ENCODE data around the gene SAMD7.

SAMD7 gene, protein sequence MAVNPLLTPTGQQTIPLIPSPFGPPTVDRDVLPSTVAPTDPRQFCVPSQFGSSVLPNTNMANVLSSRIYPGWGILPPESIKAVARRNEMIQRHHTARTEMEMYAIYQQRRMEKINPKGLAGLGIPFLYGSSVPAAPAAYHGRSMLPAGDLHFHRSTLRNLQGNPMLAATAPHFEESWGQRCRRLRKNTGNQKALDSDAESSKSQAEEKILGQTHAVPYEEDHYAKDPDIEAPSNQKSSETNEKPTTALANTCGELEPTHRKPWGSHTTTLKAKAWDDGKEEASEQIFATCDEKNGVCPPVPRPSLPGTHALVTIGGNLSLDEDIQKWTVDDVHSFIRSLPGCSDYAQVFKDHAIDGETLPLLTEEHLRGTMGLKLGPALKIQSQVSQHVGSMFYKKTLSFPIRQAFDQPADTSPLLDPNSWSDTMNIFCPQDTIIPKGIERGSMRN

DNA sequence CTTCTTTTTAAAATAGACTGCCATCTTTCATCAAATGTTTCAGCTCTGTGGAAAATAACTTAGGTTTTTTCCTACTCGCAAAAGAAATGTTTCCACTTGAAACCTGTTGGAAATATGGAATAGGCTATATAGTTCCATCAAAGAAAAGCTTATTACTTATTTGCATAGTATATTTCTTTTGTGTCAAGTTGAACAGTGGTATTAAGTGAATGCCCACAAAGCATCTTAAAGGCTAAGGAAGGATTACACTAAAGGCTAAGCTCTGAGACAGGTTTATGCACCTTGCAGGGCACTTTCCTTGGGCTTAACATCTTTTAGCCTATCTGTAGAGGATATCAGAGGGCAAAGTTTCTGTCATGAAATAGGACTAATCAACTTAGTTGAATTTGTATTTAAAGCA lies at the start of gene SAMD7:
TSS of gene SAMD7 (plus strand) at position 301 of the 400 bp plus-strand sequence. CDS start 7,927 bp downstream, outside the sequence.
- no peak for DNase-seq (ENCODE audit: low spot score)

DNA sequence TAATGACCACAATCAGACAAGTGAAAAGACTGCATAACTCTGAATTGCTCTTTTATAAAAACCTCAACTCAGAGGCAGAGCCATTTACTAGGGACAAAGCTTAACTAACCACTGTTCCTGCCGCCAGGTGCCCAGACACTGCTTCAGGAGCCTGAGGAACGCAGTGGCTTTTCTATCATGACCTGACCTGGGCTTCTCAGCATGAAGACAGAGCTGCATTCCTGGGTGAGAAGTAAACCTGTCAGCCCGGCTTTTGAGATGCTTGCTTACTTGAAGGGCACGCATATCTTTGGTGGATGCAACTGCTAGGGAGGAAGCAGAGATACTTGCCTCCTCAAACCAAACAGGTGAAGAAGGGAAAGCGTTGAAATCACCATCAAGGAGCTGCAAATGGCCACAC lies 49.5 kb upstream of the SAMD7 start:
- DNase-seq (ENCODE audit: low spot score), result no peak

DNA sequence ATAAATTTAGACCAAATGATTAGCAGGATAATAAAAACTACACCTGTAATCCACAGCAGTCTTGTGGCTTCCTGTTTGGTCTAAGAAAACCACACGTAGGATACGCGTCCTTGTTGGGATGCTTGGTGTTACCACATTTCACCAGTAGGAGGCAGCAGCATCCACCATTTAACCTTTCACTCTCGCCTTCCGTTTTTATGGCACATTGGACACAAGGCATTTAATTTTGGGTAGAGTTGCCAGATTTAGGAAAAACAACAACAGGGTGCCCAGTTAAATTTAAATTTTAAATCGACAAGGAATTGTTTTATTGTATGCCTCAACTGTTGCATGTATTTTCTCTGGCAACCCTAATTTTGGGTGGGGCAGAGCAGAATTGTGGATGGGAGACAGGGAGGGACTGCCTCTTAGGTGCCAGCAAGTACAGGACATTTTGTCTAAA lies 47.9 kb upstream of the SAMD7 start:
- DNase-seq (ENCODE audit: low spot score), result peak; percentile 72

GRCh38 chr3:169864270-169864669 lies 47.1 kb upstream of the SAMD7 start:
- DNase-seq (ENCODE audit: low spot score), result no peak

- DNase-seq (ENCODE audit: low spot score), result no peak
Measured at GRCh38 chr3:169865176-169865767, 46.1 kb upstream of the SAMD7 start.

DNA sequence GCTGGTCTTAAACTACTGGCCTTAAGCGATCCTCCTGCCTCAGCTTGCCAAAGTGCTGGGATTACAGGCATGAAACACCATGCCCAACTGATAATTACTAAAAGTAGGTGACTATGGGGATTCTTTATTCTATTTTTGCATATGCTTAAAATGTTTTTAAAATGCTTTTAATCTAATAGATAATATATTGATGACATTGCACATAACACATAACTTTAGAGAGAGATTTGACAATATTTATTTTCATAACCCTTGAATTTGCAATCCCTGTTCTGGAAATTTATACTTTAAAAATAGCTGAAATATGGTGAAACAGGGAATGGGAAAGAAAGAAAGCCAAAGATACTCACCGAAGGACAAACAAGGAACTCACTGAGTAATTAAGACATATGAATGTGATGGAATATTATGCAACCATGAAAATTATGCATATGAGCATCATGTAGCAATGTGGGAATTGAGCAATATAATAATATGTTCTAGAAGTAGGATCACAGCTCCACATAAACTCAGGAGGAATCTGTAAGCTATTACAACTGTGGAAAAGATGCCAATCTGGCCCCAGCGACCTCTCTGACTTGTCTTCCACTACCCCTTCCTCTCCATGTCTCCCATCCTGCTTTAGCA lies 43.7 kb upstream of the SAMD7 start:
- no peak for DNase-seq (ENCODE audit: low spot score)

- DNase-seq (ENCODE audit: low spot score), result no peak
Measured at GRCh38 chr3:169868369-169868768, 43.0 kb upstream of the SAMD7 start.

DNA sequence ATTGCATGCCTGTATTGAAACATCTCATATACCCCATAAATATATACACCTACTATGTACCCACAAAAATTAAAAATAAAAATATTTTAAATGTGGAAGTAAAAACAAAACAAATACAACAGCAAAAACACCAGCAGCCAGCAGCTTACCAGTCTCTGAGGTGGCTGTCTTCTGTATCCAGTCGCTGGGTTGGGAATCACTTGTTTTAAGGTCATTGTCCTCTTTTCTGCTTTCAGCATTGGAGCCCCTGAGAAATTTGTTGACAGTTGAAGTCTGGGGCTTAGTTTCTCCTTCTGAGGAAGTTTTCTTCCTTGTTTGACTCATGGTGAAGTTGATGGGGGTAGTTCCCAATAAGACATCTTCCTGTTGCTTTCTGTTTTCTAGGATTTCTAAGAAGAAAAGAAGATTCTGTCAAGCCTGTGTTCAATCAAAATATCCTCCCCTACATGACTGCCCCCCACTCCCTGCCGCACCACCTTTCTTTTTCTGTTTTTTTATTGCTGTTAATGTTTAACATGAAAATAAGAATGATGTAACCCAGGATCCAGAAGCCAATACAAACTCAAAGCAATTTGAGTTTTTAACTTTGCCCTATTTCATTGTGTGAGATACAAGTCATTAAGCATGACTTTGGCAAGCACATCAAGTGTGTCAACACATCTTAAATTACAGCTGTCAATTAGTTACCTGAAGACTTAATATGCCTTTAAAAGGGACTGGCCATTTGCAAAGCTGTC lies 41.7 kb upstream of the SAMD7 start, which contains the start of gene LRRC31:
TSS of gene LRRC31 (minus strand) at position 452 of the 737 bp plus-strand sequence. CDS start at position 324, 128 bp downstream.
- no peak for DNase-seq (ENCODE audit: low spot score)

- DNase-seq (ENCODE audit: low spot score), result no peak
Measured at GRCh38 chr3:169871129-169871886, 40.1 kb upstream of the SAMD7 start.

DNA sequence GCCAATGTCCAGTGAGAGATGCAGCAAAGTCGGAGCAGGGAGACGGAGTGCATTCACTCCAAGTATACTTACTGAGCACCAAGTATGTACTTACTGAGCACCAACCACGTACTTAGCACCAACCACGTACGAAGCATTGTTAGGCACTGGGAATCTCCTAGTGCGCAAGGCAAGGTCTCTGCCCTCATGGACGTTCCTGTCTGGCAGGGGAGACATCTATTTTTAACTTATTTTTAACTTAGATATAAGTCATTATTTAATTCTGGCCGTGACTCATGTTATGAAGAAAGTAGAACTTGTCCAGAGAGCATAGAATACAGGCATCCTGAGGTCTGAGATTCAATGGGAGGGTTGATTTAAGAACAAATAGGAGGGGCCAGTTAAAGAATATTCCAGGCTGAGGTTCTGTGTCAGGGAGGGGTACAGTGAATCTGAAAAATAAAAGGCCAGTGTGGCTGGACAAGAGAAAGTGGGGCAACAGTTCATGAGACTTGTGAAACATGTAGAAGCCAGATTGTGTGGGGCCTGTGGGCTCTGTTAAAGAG lies 32.3 kb upstream of the SAMD7 start:
- no peak for DNase-seq (ENCODE audit: low spot score)

DNA sequence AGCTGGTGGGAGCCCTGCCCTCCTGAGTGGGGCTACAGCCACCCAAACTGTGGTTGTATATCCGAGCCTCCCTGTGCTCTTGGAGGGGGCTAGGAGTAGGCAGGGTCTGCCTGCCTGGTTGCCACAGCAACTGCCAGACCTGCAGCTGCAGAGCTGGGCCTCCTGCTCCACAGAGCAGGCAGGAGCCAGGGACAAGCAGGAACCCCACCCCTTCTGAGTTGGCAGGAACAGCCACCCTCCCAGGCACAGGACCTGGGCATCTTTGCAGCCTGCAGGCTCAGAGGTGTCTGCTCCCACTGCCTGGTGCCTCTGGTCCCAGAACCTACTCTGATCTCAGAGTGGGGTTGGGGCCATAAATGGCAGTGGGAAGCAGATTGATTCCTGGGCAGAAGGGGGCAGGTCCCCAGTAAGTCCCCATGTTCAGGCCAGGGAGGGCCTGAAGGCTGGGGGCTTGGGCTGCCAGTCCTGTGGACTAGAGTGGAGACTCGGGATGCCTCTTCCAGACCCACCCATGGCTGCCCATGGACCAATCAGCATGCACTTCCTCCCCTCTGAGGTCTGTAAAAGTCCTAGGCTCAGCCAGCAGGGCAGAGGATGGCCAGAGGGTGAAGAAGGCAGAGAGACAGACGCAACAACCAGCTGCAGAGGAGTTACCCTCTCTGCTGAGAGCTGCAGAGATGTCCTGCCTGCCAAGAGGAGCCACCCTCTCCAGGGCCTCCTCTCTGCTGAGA lies 31.4 kb upstream of the SAMD7 start:
- DNase-seq (ENCODE audit: low spot score), result no peak

DNA sequence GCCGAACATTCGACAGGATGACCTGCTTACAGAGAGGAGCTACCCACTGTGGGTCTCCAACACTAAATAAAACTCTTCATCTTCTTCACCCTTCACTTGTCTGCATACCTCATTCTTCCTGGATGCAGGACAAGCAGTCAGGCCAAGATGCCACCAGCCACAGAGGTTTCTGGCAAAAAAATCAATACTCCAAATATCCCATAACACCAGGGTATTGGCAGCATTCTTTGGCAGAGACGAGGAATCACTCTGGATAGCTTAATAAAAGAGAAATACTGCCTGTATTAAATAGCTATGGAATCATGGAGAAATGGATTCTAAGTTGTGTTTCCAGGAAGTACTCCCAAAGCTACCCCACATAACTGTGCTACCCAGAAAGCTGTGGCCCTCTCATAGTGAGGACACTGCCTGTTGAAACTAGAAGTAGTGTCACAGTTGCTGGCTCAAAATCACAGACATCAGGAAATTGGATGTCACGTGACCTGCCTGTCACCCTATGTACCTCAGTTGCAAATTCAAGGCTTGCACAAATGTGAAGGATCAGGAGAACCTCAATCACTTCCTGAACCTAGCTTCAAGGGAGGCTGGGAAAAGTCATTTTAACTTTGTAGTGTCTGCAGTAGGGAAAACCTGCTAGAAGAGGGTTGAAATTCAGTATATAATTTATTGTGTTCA lies 30.7 kb upstream of the SAMD7 start:
- no peak for DNase-seq (ENCODE audit: low spot score)

DNA sequence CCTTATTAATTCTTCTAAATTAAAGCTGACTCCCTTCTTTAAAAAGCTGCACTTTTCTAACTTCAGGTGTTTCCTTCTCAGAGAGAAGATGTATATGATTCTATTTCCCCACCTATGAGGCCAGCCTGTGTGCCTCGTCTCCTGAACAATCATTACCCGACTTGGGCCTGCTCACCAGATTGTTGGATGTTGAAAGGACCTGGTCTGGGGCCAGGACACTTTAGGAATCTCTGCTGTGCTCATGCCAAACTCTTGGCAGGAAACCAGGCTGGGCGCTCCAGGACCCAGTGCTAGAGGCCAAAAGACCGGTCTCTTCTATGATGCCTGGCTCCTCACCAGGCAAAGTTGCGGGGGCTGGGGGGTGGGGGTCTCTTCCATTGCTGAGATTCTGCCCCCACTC lies 24.7 kb upstream of the SAMD7 start:
- DNase-seq (ENCODE audit: low spot score), result peak; percentile 73

DNA sequence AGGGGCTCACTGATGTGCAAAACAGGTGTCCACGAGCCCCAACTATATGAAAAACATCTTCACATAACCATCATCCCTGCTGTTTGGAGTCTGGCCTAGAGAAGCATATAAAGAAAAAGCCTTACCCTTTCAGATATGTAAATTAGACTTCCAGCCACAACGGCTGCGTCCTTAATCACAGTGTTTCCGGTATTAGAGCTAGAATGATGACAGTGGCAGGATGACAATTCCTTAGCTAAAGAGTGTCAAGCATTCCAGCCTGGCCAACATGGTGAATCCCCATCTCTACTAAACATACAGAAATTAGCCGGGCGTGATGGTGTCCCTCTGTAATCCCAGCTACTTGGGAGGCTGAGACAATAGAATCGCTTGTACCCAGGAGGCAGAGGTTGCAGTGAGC lies 19.5 kb upstream of the SAMD7 start:
- no peak for DNase-seq (ENCODE audit: low spot score)

DNA sequence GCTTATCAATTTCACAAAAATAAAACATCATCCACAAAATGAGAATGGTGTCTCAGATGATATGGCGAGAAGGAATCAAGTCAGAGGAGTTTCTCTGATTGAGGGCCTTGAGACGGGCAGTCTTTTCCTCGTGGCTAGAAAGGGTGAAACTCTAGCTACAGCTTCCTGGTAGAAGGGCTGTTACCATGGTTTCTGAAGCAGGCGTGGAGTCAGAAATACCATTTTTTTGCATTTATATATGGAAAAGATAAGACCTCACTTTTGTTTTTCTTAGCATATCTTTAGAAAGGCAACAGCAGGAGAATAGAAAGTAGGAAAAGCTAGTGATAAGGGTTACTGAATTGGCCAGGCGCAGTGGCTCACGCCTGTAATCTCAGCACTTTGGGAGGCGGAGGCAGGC lies 17.3 kb upstream of the SAMD7 start:
- no peak for DNase-seq (ENCODE audit: low spot score)

DNA sequence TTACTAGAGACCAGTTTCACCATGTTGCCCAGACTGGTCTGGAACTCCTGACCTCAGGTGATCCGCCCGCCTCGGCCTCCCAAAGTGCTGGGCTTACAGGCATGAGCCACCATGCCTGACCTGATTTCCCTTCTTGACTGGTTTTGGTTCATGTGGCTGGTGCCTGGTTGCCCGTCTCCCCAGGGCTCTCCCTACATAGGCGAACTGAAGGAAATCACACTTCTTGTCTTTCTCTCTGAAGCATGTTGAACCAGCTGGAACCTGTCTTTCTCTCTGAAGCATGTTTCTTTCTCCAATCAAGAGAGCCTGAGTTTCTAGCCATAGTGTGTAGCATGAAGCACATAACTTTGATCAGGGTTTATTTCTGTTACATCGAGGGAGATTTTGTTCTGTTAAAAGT lies 16.3 kb upstream of the SAMD7 start:
- no peak for DNase-seq (ENCODE audit: low spot score)

DNA sequence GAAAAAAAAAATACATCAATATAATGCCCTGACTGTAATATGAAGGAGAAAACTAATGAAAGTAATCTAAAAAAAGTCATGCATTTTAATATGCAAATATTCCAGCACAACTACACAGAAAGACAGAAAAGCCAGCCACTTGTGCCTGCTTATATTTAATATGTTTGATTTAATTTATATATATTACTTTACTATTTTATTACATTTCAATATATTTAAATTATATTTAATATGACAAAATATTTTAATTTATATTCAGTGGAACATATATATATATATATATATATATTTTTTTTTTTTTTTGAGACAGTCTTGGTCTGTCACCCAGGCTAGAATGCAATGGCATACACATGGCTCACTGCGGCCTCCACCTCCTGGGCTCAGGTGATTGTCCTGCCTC lies 14.1 kb upstream of the SAMD7 start:
- DNase-seq (ENCODE audit: low spot score), result no peak

GRCh38 chr3:169901453-169901852 lies 9.9 kb upstream of the SAMD7 start:
- no peak for DNase-seq (ENCODE audit: low spot score)

GRCh38 chr3:169905404-169905803 lies 6.0 kb upstream of the SAMD7 start:
- DNase-seq (ENCODE audit: low spot score), result no peak

DNA sequence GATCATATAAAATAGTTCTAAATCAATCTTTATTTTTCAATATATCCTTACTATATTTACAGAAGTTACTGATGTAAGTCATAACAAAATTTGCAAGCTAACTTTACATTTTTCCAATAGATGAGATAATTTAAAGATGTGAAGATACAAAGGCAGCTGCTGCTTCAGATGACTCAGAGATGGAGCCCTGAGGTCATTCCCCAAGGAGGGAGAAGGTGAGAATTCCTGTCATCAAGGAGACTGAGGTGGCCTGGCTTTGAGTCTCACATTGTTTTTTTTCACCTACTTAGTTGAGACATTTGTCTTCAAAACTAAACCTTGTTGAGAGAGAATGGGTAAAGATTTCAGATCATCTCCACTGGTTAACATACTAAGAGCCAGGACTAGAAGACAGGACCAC lies 3.9 kb upstream of the SAMD7 start:
- no peak for DNase-seq (ENCODE audit: low spot score)

Measured in putamen (tissue), 1 donor.